Activated CD8-positive, alpha-beta memory T cell treated with anti-CD3 and anti-CD28 coated beads for 36 hours (primary cell): ENCODE measurements around the gene OCA2. TPM values are rescaled to one million over a fixed set of nuclear protein-coding genes. Genes with fewer than 3 reads are reported as not detected.
"Not testable (repeated sequence)": the region's sequence is repeated elsewhere in the genome, so short reads cannot be mapped to it uniquely, and the experiment has no call there.

ENCODE experiments used
- CTCF ChIA-PET: fragments of 350-600 bp; sonication (Branson Sonifier 250); formaldehyde crosslinking; loops from one replicate; lab custom pipeline; 2021; ENCODE audit warnings: antibody characterized with exemption; lab: Charles Lee
- POLR2A ChIA-PET: fragments of 350-600 bp; sonication (Branson Sonifier 250); formaldehyde crosslinking; loops from one replicate; lab custom pipeline; 2021; ENCODE audit warnings: antibody characterized with exemption; lab: Charles Lee
- total RNA-seq, 2 experiments: library from RNA; stranded (reverse); gene quantifications; one replicate each; pipeline ENCODE4 v1.2.3, GENCODE V29; 2021

The OCA2 gene
- total RNA-seq, 2 experiments from 2014 or later, result not detected

GRCh38 chr15:28122038-28122949 is 23.2 kb upstream of the OCA2 start:
- ChIA-PET POLR2A (no interaction called here), CTCF (interaction anchor here (1.1 kb wide), 1 partner anchor 31 kb away, joined by 3 read pairs; no protein-coding TSS in a partner anchor)

DNA sequence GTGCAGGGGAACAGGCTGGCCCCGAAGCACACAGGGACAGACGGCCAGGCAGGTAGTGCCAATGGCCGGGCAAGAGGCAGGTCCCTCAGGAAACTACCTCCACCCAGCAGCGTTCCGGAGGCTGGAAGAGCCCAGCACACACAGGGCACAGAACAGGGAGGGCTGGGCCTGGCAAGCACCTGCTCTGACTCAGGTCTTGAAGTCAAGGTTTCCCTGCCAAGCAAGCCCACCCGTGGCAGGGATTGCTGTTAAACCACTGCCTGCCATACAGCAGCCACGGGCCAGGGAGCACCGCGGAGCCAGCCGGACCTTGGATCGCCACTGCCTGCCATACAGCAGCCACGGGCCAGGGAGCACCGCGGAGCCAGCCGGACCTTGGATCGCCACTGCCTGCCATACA is 22.5 kb upstream of the OCA2 start:
- CTCF ChIA-PET, POLR2A ChIA-PET: not testable (repeated sequence)

DNA sequence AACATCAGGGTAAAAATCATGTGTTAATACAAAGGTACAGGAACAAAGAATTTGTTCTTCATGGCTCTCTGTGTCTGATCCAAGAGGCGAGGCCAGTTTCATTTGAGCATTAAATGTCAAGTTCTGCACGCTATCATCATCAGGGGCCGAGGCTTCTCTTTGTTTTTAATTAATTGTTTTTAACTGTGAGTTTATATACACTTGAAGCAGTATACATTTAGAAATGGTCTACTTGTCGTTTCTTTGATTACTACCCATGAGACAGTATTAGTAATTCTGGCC is 21.2 kb upstream of the OCA2 start:
- ChIA-PET CTCF (no interaction called here), POLR2A (no interaction called here)

DNA sequence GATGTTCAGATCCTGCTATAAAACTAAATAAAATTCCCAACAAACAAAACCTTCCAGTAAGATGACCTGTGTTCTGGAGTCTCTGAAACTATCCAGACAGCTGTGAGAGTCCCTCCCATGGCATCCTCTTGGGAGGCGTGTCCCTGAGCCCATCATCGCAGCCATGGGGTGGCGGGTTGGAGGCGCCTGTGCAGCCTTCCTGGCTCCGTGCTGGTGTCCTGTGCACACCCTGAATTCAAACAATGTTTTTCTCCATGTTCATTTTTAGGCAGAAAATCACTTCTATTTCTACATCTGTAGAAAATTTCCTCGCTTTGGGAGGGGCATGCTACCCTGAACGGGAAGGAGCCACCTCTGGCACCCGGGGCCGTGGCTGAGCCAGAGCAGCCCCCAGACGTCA is 19.4 kb upstream of the OCA2 start:
- ChIA-PET POLR2A (no interaction called here), CTCF (no interaction called here)

- ChIA-PET CTCF (no interaction called here), POLR2A (no interaction called here)
Observed at GRCh38 chr15:28118083-28118482, 19.0 kb upstream of the OCA2 start.

DNA sequence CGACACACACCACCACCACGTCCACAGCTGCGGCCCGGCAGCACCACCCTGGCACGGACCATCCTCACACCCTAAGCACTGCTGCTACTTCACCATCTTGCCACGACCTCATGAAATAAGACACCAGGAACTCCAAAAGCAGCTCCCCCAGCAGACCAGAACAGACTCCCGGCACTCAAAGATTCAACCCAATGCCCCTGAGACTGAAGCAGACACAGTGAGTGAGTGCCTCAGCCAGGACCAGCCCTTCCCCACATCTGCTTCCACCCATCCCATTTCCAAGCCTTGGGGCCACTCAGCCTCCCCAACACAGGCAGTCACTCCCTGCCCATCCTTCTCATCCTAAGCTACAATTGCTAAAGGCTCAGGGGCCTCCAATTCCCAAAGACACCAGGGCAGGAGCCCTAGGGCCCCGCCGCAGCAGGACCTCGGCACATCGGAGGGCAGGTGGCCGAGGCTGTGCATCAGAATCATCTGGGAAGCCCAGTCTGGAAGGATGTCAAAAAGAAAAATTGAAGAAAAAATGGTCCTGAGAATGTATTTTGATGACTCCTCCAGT is 18.4 kb upstream of the OCA2 start:
- ChIA-PET POLR2A (no interaction called here), CTCF (no interaction called here)

GRCh38 chr15:28116521-28117431 is 17.7 kb upstream of the OCA2 start:
- CTCF ChIA-PET, result interaction anchor here (0.7 kb wide), 1 partner anchor 10 kb away, joined by 3 read pairs; no protein-coding TSS in a partner anchor
- POLR2A ChIA-PET, result no interaction called here

DNA sequence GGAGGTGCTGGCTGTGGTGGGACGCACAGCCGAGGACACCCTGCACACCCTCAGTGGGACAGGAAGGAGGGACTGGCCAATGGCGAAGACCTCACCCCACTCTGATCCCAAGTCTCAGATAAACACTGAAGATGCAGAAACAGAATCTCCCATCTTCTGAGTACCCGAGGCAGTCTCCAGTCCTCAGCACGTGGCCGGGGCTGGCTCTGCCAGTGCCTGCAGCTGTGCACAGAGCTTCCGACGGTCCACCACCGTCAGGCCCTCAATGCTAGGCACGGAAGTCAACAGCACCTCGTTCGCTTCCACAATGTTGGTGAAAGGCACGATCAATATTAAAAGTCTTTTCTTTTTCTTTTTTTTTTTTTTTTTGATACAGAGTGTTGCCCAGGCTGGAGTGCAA is 16.8 kb upstream of the OCA2 start:
- ChIA-PET CTCF (no interaction called here), POLR2A (no interaction called here)

DNA sequence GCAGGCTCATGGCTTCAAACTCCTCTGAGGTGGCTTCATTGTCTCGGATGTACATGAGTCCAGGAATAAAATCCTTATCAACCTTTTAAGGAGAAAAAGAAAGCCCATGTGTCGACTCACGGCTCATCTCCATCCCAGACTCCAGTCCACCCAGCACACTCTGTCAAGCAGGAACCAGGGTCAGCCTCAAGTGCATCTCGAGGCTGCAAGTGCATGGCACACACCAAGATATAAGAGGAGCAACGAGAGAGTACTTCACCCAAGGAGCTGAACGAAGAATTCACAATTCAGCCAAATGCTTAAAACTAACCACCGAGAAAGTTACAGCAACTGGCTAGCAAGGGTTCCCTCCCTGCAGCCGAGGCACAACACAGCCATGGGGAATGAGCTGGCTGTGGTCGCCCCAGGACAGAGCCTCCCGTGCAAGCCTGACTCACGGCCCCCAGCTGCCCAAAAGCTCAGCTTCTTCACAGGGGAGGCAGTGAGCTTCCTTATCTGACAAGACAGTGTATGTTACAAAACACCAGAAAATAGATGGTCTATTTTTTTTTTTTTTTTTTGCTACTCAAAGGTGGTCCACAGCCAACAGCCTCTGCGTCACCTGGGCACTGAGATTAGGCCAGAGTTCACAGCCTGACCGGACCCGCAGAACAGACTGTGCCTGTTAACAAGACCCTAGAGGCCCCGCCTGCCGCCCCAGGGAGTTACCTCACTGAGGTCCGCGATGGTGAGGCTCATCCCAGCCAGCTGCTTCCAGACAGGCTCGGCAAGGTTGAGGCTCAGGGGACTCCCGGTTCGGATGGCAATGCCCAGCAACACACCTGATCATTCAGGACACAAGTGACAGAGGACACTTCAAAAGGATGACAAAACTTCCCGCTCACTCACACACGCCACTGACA is 15.9 kb upstream of the OCA2 start:
- ChIA-PET POLR2A (no interaction called here), CTCF (no interaction called here)

DNA sequence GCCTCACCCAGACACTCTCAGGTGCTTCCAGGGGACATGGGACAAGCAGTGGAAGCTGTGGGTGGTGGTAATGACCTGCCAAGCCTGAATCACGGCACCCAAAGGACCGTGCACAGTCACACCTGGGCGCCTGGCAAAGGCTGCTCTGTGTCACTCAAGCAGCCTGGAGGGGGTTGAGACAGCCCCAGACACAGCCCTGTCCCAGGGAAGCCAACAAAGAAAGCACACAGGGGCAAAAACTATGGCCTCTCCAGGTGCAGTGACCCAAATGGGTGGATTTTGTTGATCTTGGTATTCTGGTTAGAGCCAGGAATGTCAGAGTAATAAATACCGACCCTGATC is 15.0 kb upstream of the OCA2 start:
- ChIA-PET POLR2A (no interaction called here), CTCF (no interaction called here)

DNA sequence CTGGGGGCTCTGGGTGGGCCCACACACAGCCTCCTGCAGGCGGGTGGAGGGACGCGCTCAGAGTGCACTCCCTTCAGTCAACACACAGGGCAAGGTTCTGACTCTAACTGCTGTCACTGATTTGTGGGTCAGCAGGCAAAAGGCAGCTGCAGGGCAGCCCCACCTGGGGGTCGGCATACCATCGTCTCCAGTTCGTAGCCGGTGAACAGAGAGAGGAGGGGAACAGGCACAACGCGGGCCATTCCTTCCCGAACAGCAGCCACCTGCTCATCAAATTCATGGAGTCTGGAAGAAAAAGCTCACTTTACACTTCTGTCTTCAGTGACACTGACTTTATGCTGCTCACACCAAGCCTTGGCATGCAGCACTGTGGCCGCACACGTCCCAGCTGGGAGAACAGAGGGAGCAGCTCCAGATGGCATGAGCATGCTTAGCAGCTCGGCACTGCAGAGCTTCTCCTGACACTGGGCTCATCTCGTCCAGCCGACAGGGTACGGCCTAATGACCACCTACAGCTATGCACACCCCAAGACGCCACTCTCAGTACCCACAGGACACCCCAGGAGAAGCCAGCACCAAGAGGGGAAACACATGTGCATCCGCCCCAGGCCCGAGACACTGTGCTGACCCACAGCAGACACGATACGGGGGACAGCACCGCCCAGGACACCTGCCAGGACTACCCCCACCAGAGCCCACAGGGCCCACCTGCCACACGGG is 14.4 kb upstream of the OCA2 start:
- CTCF ChIA-PET, result interaction anchor here (0.5 to 0.8 kb wide), 2 partner anchors 13 to 96 kb away, joined by 3 read pairs; no protein-coding TSS in a partner anchor
- POLR2A ChIA-PET, result no interaction called here

DNA sequence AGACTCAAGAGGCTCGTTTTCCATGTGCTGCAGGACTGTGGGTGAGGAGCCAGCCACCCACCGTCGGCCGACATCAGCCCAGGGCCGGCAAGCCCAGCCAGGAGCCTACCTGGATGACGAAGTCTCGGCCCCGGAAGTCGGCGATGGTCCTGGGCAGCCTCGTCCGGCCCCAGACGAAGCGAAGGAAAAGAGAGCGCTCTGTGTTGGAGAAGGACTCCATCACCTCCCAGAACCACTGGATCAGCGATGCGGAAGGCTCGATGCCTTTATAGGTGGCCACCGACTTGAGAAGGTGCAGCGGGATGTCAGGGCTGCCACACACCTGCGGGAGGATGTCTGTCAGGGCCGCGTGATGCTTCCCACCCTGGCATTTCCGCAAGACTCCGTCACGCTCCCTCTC is 13.8 kb upstream of the OCA2 start:
- ChIA-PET POLR2A (no interaction called here), CTCF (interaction anchor here (0.5 to 0.8 kb wide), 2 partner anchors 13 to 97 kb away, joined by 3 read pairs; no protein-coding TSS in a partner anchor)

DNA sequence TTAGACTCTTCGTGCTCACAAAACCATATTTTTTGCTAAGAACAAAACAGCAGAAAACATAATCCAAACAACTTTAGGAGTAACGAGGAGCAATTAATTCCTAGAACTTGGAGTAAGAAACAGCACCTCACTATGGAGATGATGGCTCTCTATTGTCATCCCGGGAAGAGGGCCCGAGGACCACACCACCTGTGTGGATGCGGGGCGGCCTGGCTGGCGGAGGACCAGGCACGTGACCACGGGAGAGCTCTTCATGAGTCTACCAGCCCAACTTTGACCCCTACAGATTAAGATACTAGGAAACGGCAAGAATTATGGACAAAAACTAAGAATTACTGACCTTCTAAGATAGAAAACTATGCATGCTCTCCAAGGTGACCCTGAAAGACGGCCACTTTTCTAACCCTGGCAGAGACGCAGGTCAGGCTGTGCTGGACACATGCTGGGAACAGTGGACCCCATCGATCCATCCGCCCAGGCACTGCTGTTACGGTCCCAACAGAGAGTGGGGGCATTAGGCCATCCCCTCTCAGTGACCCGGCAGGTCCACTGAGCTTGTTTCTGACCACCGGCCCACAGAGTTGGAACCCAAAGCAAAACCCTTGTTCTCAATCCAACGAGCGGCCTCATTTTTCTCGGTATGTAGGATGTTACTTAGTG is 13.1 kb upstream of the OCA2 start:
- CTCF ChIA-PET, result no interaction called here
- POLR2A ChIA-PET, result no interaction called here

GRCh38 chr15:28111543-28111942 is 12.4 kb upstream of the OCA2 start:
- CTCF ChIA-PET, result no interaction called here
- POLR2A ChIA-PET, result no interaction called here

DNA sequence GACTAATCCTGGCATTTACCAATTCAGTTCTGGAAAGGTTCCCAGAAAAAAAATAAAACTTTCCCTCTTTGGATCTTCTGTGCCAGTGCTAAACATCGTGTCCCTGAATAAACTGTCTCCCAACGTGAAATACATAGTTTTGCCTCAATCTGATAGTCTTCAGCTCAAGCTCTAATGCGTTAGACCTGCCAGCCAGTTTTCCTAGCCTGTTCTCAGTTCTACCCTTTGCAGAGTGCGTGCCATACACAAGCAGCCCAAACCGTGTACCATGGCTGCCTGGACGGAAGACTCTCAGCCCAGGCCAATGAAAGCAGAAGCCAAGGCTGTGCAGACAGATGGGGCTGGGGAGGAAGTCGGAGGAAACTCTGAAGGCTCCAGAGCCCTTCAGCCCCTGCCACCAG is 11.4 kb upstream of the OCA2 start:
- ChIA-PET CTCF (no interaction called here), POLR2A (no interaction called here)

DNA sequence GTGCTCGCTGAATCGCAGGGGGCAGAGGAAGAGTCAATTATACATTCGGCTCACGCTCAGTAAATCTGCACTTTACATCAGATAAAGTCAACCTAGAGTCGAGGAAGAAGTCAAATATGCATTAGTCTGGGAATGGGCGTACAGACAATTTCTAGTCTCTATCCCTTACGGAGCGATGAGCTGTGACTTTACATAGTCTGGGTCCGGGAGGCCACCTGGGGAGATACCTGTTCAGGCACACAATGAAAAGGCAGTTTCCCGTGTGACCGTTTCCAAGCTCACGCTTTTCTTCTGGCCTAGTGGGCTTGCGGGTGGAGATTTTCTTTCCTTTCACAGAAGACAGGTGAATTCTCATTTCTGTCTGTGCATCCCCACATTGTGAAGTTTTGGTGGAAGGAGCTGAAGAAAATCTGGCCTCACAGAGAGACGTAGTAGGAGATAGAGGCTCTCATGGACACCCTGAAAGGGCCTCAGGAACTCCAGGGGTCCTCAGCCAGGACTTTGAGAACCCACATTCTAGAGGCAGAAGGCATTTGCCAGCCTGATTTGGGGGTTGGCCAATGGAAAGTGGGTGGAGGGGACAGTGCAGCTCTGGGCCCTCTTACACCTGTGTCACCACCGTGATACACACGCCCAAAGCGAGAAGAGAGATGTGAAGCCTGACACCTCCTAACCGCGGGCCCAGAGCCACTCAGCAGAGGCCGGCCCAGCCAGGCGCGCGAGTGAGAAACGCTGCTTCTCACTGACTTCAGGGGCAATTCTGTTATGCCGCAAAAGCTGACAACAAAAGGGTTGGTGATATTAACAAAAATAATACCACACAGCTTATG is 10.7 kb upstream of the OCA2 start:
- ChIA-PET CTCF (no interaction called here), POLR2A (no interaction called here)

DNA sequence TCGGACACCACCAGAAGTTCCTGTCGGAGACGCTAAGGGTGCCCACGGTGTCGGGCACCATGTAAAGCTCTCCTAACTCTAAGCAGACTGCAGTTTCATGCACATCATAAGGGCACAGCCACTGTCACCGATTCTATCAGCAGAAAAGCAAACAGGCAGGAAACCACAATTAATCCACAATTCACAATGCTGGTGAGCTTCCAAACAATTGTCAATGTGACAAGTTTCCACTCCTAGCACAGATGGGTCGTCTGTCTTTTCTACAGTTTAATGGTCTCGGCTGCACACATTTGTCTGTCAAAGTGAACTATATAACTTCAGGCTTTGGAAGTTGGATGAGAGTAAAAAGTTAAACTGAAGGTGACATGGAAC is 8.8 kb upstream of the OCA2 start:
- ChIA-PET POLR2A (interaction anchor here (0.6 to 0.7 kb wide), 2 partner anchors 8 to 11 kb away, joined by 5 to 6 read pairs; partner anchors contain the start of gene OCA2), CTCF (no interaction called here)
